ENCODE measurements around the gene XRCC1. TPM values are rescaled to one million over a fixed set of nuclear protein-coding genes. Genes with fewer than 3 reads are reported as not detected.

XRCC1 gene
- total and polyA plus RNA-seq, 2 of the 8 experiments (the other 6 are each of a cell fraction or from before 2014, with no cell fraction given): 42.5 to 44.4 TPM

GRCh38 chr19:43545981-43546380, 29.3 kb downstream of the XRCC1 start:
- Histone ChIP-seq H3K23me2 (ENCODE audit: low read depth, low read length) (no peaks in the 10 kb centered on the region), H3K4me3 (ENCODE audit: extremely low read depth in 1 of 4, insufficient read depth in 2 of 4, low read depth in 3 of 4, low read length in 4 of 4) (no peak overlapping the region), H3K18ac (ENCODE audit: extremely low read depth, low read length) (no peak overlapping the region), H3K79me1 (ENCODE audit: low read depth, low read length) (no peaks in the 10 kb centered on the region), H2BK120ac (replicated peaks; ENCODE audit: low read depth, low read length) (no peak overlapping the region), H2BK12ac (ENCODE audit: low read depth, low read length) (no peak overlapping the region), H2BK20ac (ENCODE audit: low read length) (no peak overlapping the region), H3K36me3 (ENCODE audit: control insufficient read depth in 2 of 4, insufficient read depth in 4 of 4, low read length in 3 of 4) (peaks cover 10 to 40% (median 27%) of the 10 kb centered on the region in 4 experiments; a peak in 5 of 8 replicates), H3K9me3 (ENCODE audit: insufficient read depth in 2 of 2, low read depth in 1 of 2, low read length in 1 of 2) (no peaks in the 10 kb centered on the region), H3K4me2 (ENCODE audit: insufficient read depth in 1 of 2, low read depth in 2 of 2, low read length in 2 of 2) (no peak overlapping the region), H3K4me1 (replicated peaks in 1 of 4; ENCODE audit: control insufficient read depth in 3 of 4, insufficient read depth in 4 of 4, low read length in 3 of 4) (no peaks in the 10 kb centered on the region), H3K27me3 (replicated peaks in 1 of 4; ENCODE audit: control insufficient read depth in 3 of 4, extremely low read depth in 1 of 4, insufficient read depth in 3 of 4, low read length in 3 of 4) (no peaks in the 10 kb centered on the region; a peak in 1 of 7 replicates), H4K20me1 (replicated peaks in 1 of 2; ENCODE audit: control insufficient read depth in 1 of 2, insufficient read depth in 2 of 2, low read length in 2 of 2) (peaks cover 0 to 2% of the 10 kb centered on the region in 2 experiments), H4K5ac (ENCODE audit: insufficient read length, low read depth, low read length) (no peak overlapping the region), H2AK5ac (ENCODE audit: low read depth, low read length) (no peak overlapping the region), H3K14ac (ENCODE audit: insufficient read length) (no peak overlapping the region), H2BK15ac (ENCODE audit: low read length) (no peak overlapping the region), H3K79me2 (ENCODE audit: control insufficient read depth in 1 of 2, insufficient read depth in 2 of 2, low read length in 2 of 2) (no peaks in the 10 kb centered on the region), H4K91ac (replicated peaks; ENCODE audit: insufficient read length, low read length) (no peak overlapping the region), H2AFZ (ENCODE audit: low read length) (no peak overlapping the region), H3K56ac (replicated peaks; ENCODE audit: insufficient read length, low read depth, low read length) (no peak overlapping the region), H3K9ac (replicated peaks in 1 of 4; ENCODE audit: extremely low read depth in 1 of 4, low read depth in 3 of 4, low read length in 3 of 4) (no peak overlapping the region; a peak in 1 of 7 replicates), H3K23ac (ENCODE audit: insufficient read length) (no peak overlapping the region), H3K4ac (replicated peaks; ENCODE audit: insufficient read length, low read depth, low read length) (no peak overlapping the region), H2BK5ac (ENCODE audit: low read depth, low read length) (no peak overlapping the region), H3K27ac (ENCODE audit: low read depth, low read length) (no peak overlapping the region; the same call in 1 of the 2 replicates), H4K8ac (ENCODE audit: extremely low read depth, insufficient read depth, low read length) (no peak overlapping the region)
- no peak for FAIRE-seq
- no peak for DNase-seq (ENCODE audit: low read depth in 1 of 2, low spot score in 2 of 2)
- WGBS, 2 experiments (ENCODE audit: extremely low coverage in 1 of 2, insufficient coverage in 1 of 2, insufficient read length in 1 of 2, insufficient replicate concordance in 2 of 2, low coverage in 1 of 2, low lambda C conversion rate in 2 of 2, missing lambda C conversion rate in 1 of 2): 80% methylated on average over 1 of the region's 2 CpGs; no CpG with 5 or more reads in 1 of the 2 experiments
- ChIA-PET POLR2A (ENCODE audit: partially characterized antibody) (interaction anchor here (1.6 kb wide), 1 partner anchor 9 kb away, joined by 5 read pairs; no protein-coding TSS in a partner anchor), CTCF (ENCODE audit: partially characterized antibody) (interaction anchor here (1.4 to 8.0 kb wide), 3 partner anchors 9 to 80 kb away, joined by 3 to 62 read pairs (median 21); no protein-coding TSS in a partner anchor)
- TF ChIP-seq SIN3A (conservative IDR thresholded peaks at IDR 0.05 in 1 of 2, IDR thresholded peaks at IDR 0.05 in 1 of 2; ENCODE audit: low read depth in 1 of 2, low read length in 2 of 2) (no peak), CEBPB (IDR thresholded peaks at IDR 0.05; ENCODE audit: low read depth, low read length) (no peak), ZNF274 (IDR thresholded peaks at IDR 0.05; ENCODE audit: borderline replicate concordance, extremely low read depth, low read length) (no peak), SIRT6 (IDR thresholded peaks at IDR 0.05; ENCODE audit: low read length) (no peak), POLR2A (IDR thresholded peaks at IDR 0.05; ENCODE audit: control extremely low read depth in 1 of 2, low read depth in 2 of 2, low read length in 2 of 2) (no peak), MAX (IDR thresholded peaks at IDR 0.05) (no peak), CBX8 (IDR thresholded peaks at IDR 0.05; ENCODE audit: borderline replicate concordance, low read depth, low read length) (no peak), TAF1 (IDR thresholded peaks at IDR 0.05; ENCODE audit: low read depth, low read length) (no peak), FOSL1 (IDR thresholded peaks at IDR 0.05; ENCODE audit: insufficient read depth, low read depth, low read length) (no peak), SIX5 (IDR thresholded peaks at IDR 0.05; ENCODE audit: low read depth, low read length) (no peak), TCF12 (IDR thresholded peaks at IDR 0.05; ENCODE audit: low read depth, low read length) (no peak), EP300 (IDR thresholded peaks at IDR 0.05; ENCODE audit: borderline replicate concordance in 1 of 2, low read depth in 2 of 2, low read length in 2 of 2) (no peak), E2F6 (IDR thresholded peaks at IDR 0.05) (no peak), CHD2 (IDR thresholded peaks at IDR 0.05; ENCODE audit: low read length) (no peak)
